B cell (primary cell): ENCODE measurements around the gene GAPT. TPM values are rescaled to one million over a fixed set of nuclear protein-coding genes. Genes with fewer than 3 reads are reported as not detected.

Source experiments
- ATAC-seq: fragments of 200-7000 bp; cut with Tn5 transposase; one replicate; pipeline ENCODE4 v1.10.0; 2021; ENCODE audit warnings: low read depth, mild to moderate bottlenecking, moderate number of reproducible peaks, moderate library complexity
- CTCF ChIA-PET: fragments of 350-600 bp; sonication (Branson Sonifier 250); formaldehyde crosslinking; loops from one replicate; lab custom pipeline; 2021; ENCODE audit warnings: antibody characterized with exemption, inconsistent platforms; lab: Charles Lee
- POLR2A ChIA-PET: fragments of 350-600 bp; sonication (Branson Sonifier 250); formaldehyde crosslinking; loops from one replicate; lab custom pipeline; 2021; ENCODE audit warnings: antibody characterized with exemption; lab: Charles Lee
- DNase-seq: peaks from one replicate; pipeline ENCODE4 v3.0.0; 2013
- H2AFZ ChIP-seq: 2 replicates; pipeline ENCODE4 v1.6.1; 2012; ENCODE audit warnings: mild to moderate bottlenecking, low read depth, low read length; ENCODE audit not compliant: insufficient read depth, poor library complexity, severe bottlenecking
- H3K27ac ChIP-seq, 2 donors: 1 replicate in 1 of 2; 2 replicates in 1 of 2; pipeline ENCODE4 v1.5.1; 2012 to 2013; ENCODE audit warnings: low read length in 2 of 2, mild to moderate bottlenecking in 2 of 2, moderate library complexity in 1 of 2
- H3K27me3 ChIP-seq, 4 experiments: fragments of 200-600 bp in 1 of 4; sonication (generic) in 1 of 4; replicated peaks in 1 of 4; 1 replicate in 2 of 4; 2 replicates in 2 of 4; pipeline versions ENCODE4 v1.6.1 to v1.7.0; 2013 to 2016; ENCODE audit warnings: low read length in 3 of 4, mild to moderate bottlenecking in 2 of 4, mixed read lengths in 1 of 4, moderate library complexity in 1 of 4; ENCODE audit not compliant: insufficient read depth in 4 of 4, control insufficient read depth in 3 of 4; ENCODE audit errors: control extremely low read depth in 1 of 4
- H3K36me3 ChIP-seq, 2 experiments: replicated peaks in 1 of 2; 1 replicate in 1 of 2; 2 replicates in 1 of 2; pipeline versions ENCODE4 v1.6.1 to v1.7.1; 2013; ENCODE audit warnings: low read length in 1 of 2; ENCODE audit not compliant: insufficient read depth in 2 of 2, control insufficient read depth in 1 of 2; ENCODE audit errors: control extremely low read depth in 1 of 2, extremely low read depth in 1 of 2
- H3K4me1 ChIP-seq, 2 donors: fragments of 200-600 bp in 1 of 2; sonication (generic) in 1 of 2; 1 replicate in 1 of 2; 2 replicates in 1 of 2; pipeline versions ENCODE4 v1.5.1 to v1.6.1; 2013 to 2017; ENCODE audit warnings: low read length in 2 of 2; ENCODE audit not compliant: control insufficient read depth in 2 of 2, insufficient read depth in 2 of 2
- H3K4me2 ChIP-seq: replicated peaks from 2 replicates; pipeline ENCODE3; 2012; ENCODE audit warnings: mild to moderate bottlenecking, low read depth, low read length; ENCODE audit not compliant: poor library complexity, severe bottlenecking
- H3K4me3 ChIP-seq, 5 experiments: fragments of 200-600 bp in 1 of 5; sonication (generic) in 1 of 5; 1 replicate in 3 of 5; 2 replicates in 2 of 5; pipeline versions ENCODE4 v1.5.1 to v1.7.0; 2011 to 2016; ENCODE audit warnings: low read length in 4 of 5, mild to moderate bottlenecking in 4 of 5, low read depth in 2 of 5, control low read depth in 1 of 5, moderate library complexity in 1 of 5; ENCODE audit not compliant: insufficient read depth in 1 of 5; ENCODE audit errors: control extremely low read depth in 1 of 5, extremely low read depth in 1 of 5
- H3K79me2 ChIP-seq: fragments of 200-600 bp; sonication (generic); one replicate; pipeline ENCODE4 v1.6.0; 2016; ENCODE audit warnings: low read length; ENCODE audit not compliant: control insufficient read depth, insufficient read depth
- H3K9ac ChIP-seq: fragments of 200-600 bp; sonication (generic); 2 replicates; pipeline ENCODE4 v1.6.1; 2017; ENCODE audit warnings: mild to moderate bottlenecking, low read length, moderate library complexity
- H3K9me3 ChIP-seq, 3 donors: one replicate each; pipeline versions ENCODE4 v1.6.1 to v1.7.1; 2013; ENCODE audit warnings: low read length in 2 of 3; ENCODE audit not compliant: control insufficient read depth in 2 of 3, insufficient read depth in 1 of 3; ENCODE audit errors: control extremely low read depth in 1 of 3
- H4K20me1 ChIP-seq: 2 replicates; pipeline ENCODE4 v1.6.0; 2012; ENCODE audit warnings: mild to moderate bottlenecking, low read length; ENCODE audit not compliant: insufficient read depth, control insufficient read depth, poor library complexity, severe bottlenecking
- H3K27ac Mint-ChIP-seq: one replicate; pipeline ENCODE4 v1.8.0; 2021; ENCODE audit warnings: mixed read lengths
- H3K27me3 Mint-ChIP-seq: one replicate; pipeline ENCODE4 v1.8.0; 2021; ENCODE audit warnings: mixed read lengths
- H3K4me1 Mint-ChIP-seq: one replicate; pipeline ENCODE4 v1.8.0; 2021; ENCODE audit warnings: mixed read lengths
- H3K4me3 Mint-ChIP-seq: one replicate; pipeline ENCODE4 v1.8.0; 2021; ENCODE audit warnings: mixed read lengths
- H3K9me3 Mint-ChIP-seq: one replicate; pipeline ENCODE4 v1.8.0; 2022; ENCODE audit warnings: mixed read lengths; ENCODE audit not compliant: insufficient read depth
- EZH2 ChIP-seq: IDR thresholded peaks from 2 replicates; pipeline ENCODE4 v1.6.1; 2012; ENCODE audit warnings: borderline replicate concordance, low read depth, mild to moderate bottlenecking, moderate library complexity, low read length; ENCODE audit not compliant: insufficient read depth, poor library complexity, severe bottlenecking
- WGBS: methylation state at CpG from one replicate; pipeline ENCODE4 v1.1.5; 2013; ENCODE audit warnings: missing lambda C conversion rate; ENCODE audit not compliant: insufficient coverage; 5-methylcytosine and 5-hydroxymethylcytosine counted together
- intact Hi-C: fragments of 100-400 bp; cut with micrococcal nuclease; formaldehyde crosslinking; loops from one replicate; pipeline ENCODE4 v1.10.0; 2022
- polyA plus RNA-seq: library from polyadenylated mRNA; depleted of rRNA; stranded (reverse); fragments of >200 nt; gene quantifications from 2 replicates; pipeline ENCODE4 v1.2.3, GENCODE V29; 2012
- total RNA-seq, 2 donors: library from RNA; stranded (reverse); fragments of 120-200 nt in 1 of 2; gene quantifications; 1 replicate in 1 of 2; 2 replicates in 1 of 2; pipeline versions ENCODE4 v1.2.3 to v1.2.4, GENCODE V29; 2013 to 2022
- TF ChIP-seq, protein P1 (sequence below): fragments of 200-600 bp; IDR thresholded peaks from one replicate; pipeline ENCODE4 v1.8.0; 2022; ENCODE audit warnings: antibody characterized with exemption, mild to moderate bottlenecking

GAPT gene
- total and polyA plus RNA-seq, 2 donors (not counting 1 experiment from before 2014, with no cell fraction given), result 51.3 to 69.0 TPM

- no peaks in the 10 kb centered on the region for H3K9me3 Mint-ChIP-seq
- intact Hi-C loops, result no loop called here
- Histone ChIP-seq H3K9me3 (no peaks in the 10 kb centered on the region), H3K4me3 (peak overlapping the region; percentile 24 to 88 (median 74)), H3K4me2 (peak overlapping the region; percentile 94), H4K20me1 (no peaks in the 10 kb centered on the region), H2AFZ (no peak overlapping the region), H3K4me1 (peaks cover 10 to 13% of the 10 kb centered on the region in 2 donors), H3K36me3 (peaks cover 0 to 2% of the 10 kb centered on the region in 2 experiments), H3K79me2 (no peaks in the 10 kb centered on the region), H3K27ac (no peak overlapping the region), H3K27me3 (peaks cover 0 to 7% (median 3%) of the 10 kb centered on the region in 4 experiments), H3K9ac (peak overlapping the region; percentile 72)
- POLR2A ChIA-PET, result interaction anchor here (0.7 to 1.0 kb wide), 3 partner anchors 30 to 1331 kb away, joined by 3 to 4 read pairs (median 3); partner anchors contain the start of gene RAB3C
- TF ChIP-seq, protein P1, sequence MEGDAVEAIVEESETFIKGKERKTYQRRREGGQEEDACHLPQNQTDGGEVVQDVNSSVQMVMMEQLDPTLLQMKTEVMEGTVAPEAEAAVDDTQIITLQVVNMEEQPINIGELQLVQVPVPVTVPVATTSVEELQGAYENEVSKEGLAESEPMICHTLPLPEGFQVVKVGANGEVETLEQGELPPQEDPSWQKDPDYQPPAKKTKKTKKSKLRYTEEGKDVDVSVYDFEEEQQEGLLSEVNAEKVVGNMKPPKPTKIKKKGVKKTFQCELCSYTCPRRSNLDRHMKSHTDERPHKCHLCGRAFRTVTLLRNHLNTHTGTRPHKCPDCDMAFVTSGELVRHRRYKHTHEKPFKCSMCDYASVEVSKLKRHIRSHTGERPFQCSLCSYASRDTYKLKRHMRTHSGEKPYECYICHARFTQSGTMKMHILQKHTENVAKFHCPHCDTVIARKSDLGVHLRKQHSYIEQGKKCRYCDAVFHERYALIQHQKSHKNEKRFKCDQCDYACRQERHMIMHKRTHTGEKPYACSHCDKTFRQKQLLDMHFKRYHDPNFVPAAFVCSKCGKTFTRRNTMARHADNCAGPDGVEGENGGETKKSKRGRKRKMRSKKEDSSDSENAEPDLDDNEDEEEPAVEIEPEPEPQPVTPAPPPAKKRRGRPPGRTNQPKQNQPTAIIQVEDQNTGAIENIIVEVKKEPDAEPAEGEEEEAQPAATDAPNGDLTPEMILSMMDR, result no peak
- no peak for TF ChIP-seq EZH2
- peak overlapping the region; percentile 87 for H3K4me3 Mint-ChIP-seq
- peaks cover 3% of the 10 kb centered on the region for H3K27me3 Mint-ChIP-seq
- CTCF ChIA-PET, result interaction anchor here (1.0 to 7.9 kb wide), 5 partner anchors 19 to 1160 kb away, joined by 3 to 93 read pairs (median 48); no protein-coding TSS in a partner anchor
- H3K4me1 Mint-ChIP-seq, result peaks cover 13% of the 10 kb centered on the region
- 0% methylated on average over 1 of the region's 9 CpGs for WGBS
- H3K27ac Mint-ChIP-seq, result no peak overlapping the region
- DNase-seq, result no peak
- ATAC-seq, result no peak
Measured at GRCh38 chr5:58458743-58459145, 32.5 kb upstream of the GAPT start.
